Stimulated activated CD4-positive, alpha-beta T cell treated with anti-CD3 and anti-CD28 coated beads, Interleukin-4, amount 100 ng/mL, for 4 hours (primary cell): ENCODE data around the gene RPL4.
A peak's percentile ranks its signal among the peaks of the same experiment; 100 is the strongest.
"Not testable (repeated sequence)": the region's sequence is repeated elsewhere in the genome, so short reads cannot be mapped to it uniquely, and the experiment has no call there.

Source experiments
- DNase-seq, 2 experiments: peaks; one replicate each; pipeline ENCODE4 v3.0.0-alpha.2; 2020

RPL4 gene

GRCh38 chr15:66489179-66489791 is 15.4 kb downstream of the RPL4 start:
- no peak for DNase-seq

GRCh38 chr15:66488525-66488924 is 16.1 kb downstream of the RPL4 start:
- no peak for DNase-seq

GRCh38 chr15:66486887-66487286 is 17.8 kb downstream of the RPL4 start:
- no peak for DNase-seq

- no peak for DNase-seq
Measured at GRCh38 chr15:66484539-66485112, 20.0 kb downstream of the RPL4 start.

GRCh38 chr15:66483131-66483566 is 21.5 kb downstream of the RPL4 start:
- no peak for DNase-seq

GRCh38 chr15:66482539-66482938 is 22.1 kb downstream of the RPL4 start:
- no peak for DNase-seq

- no peak for DNase-seq
Measured at GRCh38 chr15:66481107-66481856, 23.4 kb downstream of the RPL4 start.

- DNase-seq: no peak
Measured at GRCh38 chr15:66480267-66480666, 24.4 kb downstream of the RPL4 start.

GRCh38 chr15:66477011-66477410 is 27.6 kb downstream of the RPL4 start:
- DNase-seq: no peak

GRCh38 chr15:66476535-66476934 is 28.1 kb downstream of the RPL4 start:
- DNase-seq: no peak

- DNase-seq: no peak
Measured at GRCh38 chr15:66474963-66475362, 29.7 kb downstream of the RPL4 start.

GRCh38 chr15:66474135-66474534 is 30.5 kb downstream of the RPL4 start:
- no peak for DNase-seq

- peak; percentile 1 to 27 for DNase-seq
Measured at GRCh38 chr15:66472176-66472999, 32.3 kb downstream of the RPL4 start.

- not testable (repeated sequence) for DNase-seq
Measured at GRCh38 chr15:66470825-66471224, 33.8 kb downstream of the RPL4 start.

- not testable (repeated sequence) for DNase-seq
Measured at GRCh38 chr15:66467162-66468040, 37.3 kb downstream of the RPL4 start.

- not testable (repeated sequence) for DNase-seq
Measured at GRCh38 chr15:66465294-66465693, 39.4 kb downstream of the RPL4 start.

- no peak for DNase-seq
Measured at GRCh38 chr15:66462627-66463026, 42.0 kb downstream of the RPL4 start.

GRCh38 chr15:66461917-66462316 is 42.7 kb downstream of the RPL4 start:
- no peak for DNase-seq

GRCh38 chr15:66461294-66461693 is 43.4 kb downstream of the RPL4 start:
- not testable (repeated sequence) for DNase-seq

- no peak for DNase-seq
Measured at GRCh38 chr15:66459818-66460615, 44.6 kb downstream of the RPL4 start.

- DNase-seq: no peak
Measured at GRCh38 chr15:66456211-66456610, 48.4 kb downstream of the RPL4 start.
